Tongue (tissue), 3 donors: ENCODE measurements around the gene PPP1R16B. TPM values are rescaled to one million over a fixed set of nuclear protein-coding genes. Genes with fewer than 3 reads are reported as not detected.

Source experiments
- DNase-seq: peaks from one replicate; pipeline ENCODE4 v3.0.0-alpha.2; 2015
- small RNA-seq: library from RNA; depleted of rRNA; stranded (forward); fragments of <200 nt; gene quantifications from one replicate; pipeline ENCODE3, GENCODE V24; 2014; ENCODE audit warnings: low replicate concordance
- total RNA-seq: library from RNA; depleted of rRNA; stranded (reverse); fragments of >200 nt; gene quantifications from one replicate; pipeline ENCODE4 v1.2.3, GENCODE V29; 2014

The PPP1R16B gene
- total RNA-seq, 1 donor from 2014 or later, result 4.6 TPM

- DNase-seq, result no peak
These were observed 159.8 kb downstream of the PPP1R16B start for GRCh38 chr20:38965264-38965663.

DNA sequence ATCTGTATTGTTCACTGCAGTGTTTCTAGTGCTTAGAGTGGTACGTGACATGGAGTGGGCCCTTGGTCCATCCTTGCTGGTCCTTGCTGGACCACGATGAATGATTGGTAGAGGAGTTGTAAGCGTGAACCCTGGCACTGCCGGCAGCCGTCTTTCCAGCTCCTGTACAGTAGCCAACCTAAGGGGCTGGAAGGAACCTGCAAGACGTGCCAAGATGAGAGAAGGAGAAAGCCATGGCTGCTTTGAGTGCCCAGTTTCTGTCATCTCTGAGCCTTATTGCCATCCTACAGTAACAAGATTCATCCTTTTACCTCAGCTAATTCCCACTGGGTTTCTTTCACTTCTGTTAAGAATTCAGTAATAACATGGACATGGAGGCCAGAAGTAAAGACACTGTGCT, 162.6 kb downstream of the PPP1R16B start:
- no peak for DNase-seq

DNA sequence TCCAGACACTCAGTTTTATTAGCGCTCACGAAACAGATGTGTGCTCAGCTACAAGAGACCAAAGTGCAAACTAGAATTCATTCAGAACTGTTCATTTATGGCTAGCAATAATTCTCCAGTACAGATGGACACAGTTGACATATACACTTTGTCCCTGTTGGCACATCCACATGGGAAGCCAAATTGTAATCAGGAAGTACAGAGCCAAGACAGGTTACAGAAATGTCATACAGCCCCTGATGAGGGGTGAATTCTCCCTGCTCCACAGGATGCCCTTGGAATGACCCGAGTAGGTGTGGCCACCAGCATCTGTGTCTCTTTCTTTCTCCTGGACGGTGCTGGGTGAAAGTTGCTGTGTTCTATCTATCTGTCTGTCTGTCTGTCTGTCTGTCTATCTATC, 164.2 kb downstream of the PPP1R16B start:
- no peak for DNase-seq

DNA sequence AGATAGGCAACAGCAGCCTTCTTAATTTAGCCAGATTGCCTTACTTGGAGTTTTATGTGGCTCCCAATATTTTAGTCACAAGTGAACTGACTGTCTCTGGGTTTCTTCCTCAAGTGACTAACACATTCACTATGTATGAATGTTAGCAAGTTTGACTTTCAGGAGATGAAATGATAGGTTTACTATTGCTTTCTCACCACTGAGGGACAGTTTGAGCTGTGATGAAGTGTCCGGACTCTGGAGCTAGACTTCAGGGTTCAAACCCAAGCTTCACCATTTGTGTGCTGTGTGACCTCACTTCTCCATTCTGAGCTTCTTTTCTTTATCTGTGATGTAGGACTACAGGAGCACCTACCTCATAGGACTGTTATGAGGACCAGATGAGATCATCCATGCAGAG, 164.8 kb downstream of the PPP1R16B start:
- no peak for DNase-seq

Small RNAs within 50 kb of the gene (small RNA-seq; reads per million reads assigned to genes)
- gene AL023803.1, result not detected

Other genes with a start within 250 kb of the PPP1R16B start
- gene ADIG, start 224.5 kb upstream of the PPP1R16B start, total RNA-seq, result not detected
- 7.1 TPM for gene ARHGAP40, start 203.9 kb upstream of the PPP1R16B start, total RNA-seq
- not detected for gene SLC32A1, start 81.2 kb upstream of the PPP1R16B start, total RNA-seq
- gene ACTR5, start 57.2 kb upstream of the PPP1R16B start, total RNA-seq, result 9.6 TPM
- 9.5 TPM for gene FAM83D, start 120.7 kb downstream of the PPP1R16B start, total RNA-seq
- gene DHX35, start 156.6 kb downstream of the PPP1R16B start, total RNA-seq, result 16.3 TPM